VCaP (cell line): Measurements from ENCODE around the gene KDM4C.
A peak's percentile ranks its signal among the peaks of the same experiment; 100 is the strongest.

Experiments
- H3K27ac ChIP-seq: fragments of 450-650 bp; 2 replicates; pipeline ENCODE4 v1.5.1; 2017
- CTCF ChIP-seq: fragments of 450-650 bp; conservative IDR thresholded peaks from 2 replicates; pipeline ENCODE4 v1.5.1; 2017; ENCODE audit warnings: mild to moderate bottlenecking, moderate library complexity

Gene KDM4C

GRCh38 chr9:6924988-6925563 is 167.3 kb downstream of the KDM4C start:
- TF ChIP-seq CTCF, result no peak
- H3K27ac ChIP-seq, result peak overlapping the region; percentile 83

GRCh38 chr9:6925836-6926235 is 168.1 kb downstream of the KDM4C start:
- H3K27ac ChIP-seq, result peak overlapping the region; percentile 83

GRCh38 chr9:6926436-6926835 is 168.7 kb downstream of the KDM4C start:
- H3K27ac ChIP-seq, result no peak overlapping the region
- TF ChIP-seq CTCF, result no peak

More at GRCh38 chr9:6925836-6926235, 168.1 kb downstream of the KDM4C start:
- TF ChIP-seq CTCF, result no peak

GRCh38 chr9:6927838-6928237 is 170.1 kb downstream of the KDM4C start:
- TF ChIP-seq CTCF, result no peak
- no peak overlapping the region for H3K27ac ChIP-seq

GRCh38 chr9:6928863-6929262 is 171.1 kb downstream of the KDM4C start:
- H3K27ac ChIP-seq, result peak overlapping the region; percentile 38
- TF ChIP-seq CTCF, result no peak

GRCh38 chr9:6929441-6930215 is 171.9 kb downstream of the KDM4C start:
- H3K27ac ChIP-seq, result peak overlapping the region; percentile 38
- no peak for TF ChIP-seq CTCF

GRCh38 chr9:6930827-6931226 is 173.1 kb downstream of the KDM4C start:
- no peak for TF ChIP-seq CTCF

More at GRCh38 chr9:6930827-6931226, 173.1 kb downstream of the KDM4C start:
- H3K27ac ChIP-seq, result no peak overlapping the region
